ENCODE measurements around the gene SOWAHD. TPM values are rescaled to one million over a fixed set of nuclear protein-coding genes. Genes with fewer than 3 reads are reported as not detected.
"Not testable (repeated sequence)": the region's sequence is repeated elsewhere in the genome, so short reads cannot be mapped to it uniquely, and the experiment has no call there.

The SOWAHD gene
- total and polyA plus RNA-seq, 2 experiments from 2014 or later, result 0.22 TPM; not detected in 1

DNA sequence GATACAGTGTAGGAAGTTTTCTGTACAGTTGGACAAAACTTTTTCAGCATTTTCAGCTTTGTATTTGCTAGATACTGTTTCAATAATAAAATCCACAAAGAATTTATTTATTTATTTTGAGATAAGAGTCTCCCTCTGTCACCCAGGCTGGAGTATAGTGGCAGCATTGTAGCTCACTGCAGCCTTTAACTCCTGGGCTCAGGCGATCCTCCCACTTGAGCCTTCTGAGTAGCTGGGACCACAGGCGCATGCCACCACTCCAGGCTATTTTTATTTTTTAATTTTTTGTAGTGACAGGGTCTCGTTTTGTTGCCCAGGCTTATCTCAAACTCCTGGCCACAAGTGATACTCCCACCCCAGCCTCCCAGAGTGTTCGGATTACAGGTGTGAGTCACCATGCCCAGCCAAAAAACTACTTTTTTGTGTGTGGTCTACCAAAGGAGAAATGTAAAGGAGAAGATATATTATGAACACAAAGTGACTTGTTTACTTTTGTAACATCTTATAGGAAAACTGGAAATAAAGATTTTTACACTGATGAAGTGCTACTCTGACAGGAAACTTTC lies 13.0 kb upstream of the SOWAHD start:
- TF ChIP-seq EZH2phosphoT487 (IDR thresholded peaks at IDR 0.05; ENCODE audit: insufficient read depth, low read depth) (no peak), EZH2 (IDR thresholded peaks at IDR 0.05; ENCODE audit: insufficient read depth, poor library complexity, severe bottlenecking) (no peak)
- 69 to 76% methylated on average over 4 of the region's 4 CpGs for WGBS, 2 experiments (ENCODE audit: low coverage in 1 of 2, low lambda C conversion rate in 2 of 2, missing lambda C conversion rate in 2 of 2)
- H3K9me2 ChIP-seq (ENCODE audit: insufficient read depth), result no peaks in the 10 kb centered on the region
- H3F3A ChIP-seq (ENCODE audit: insufficient read depth), result no peaks in the 10 kb centered on the region
- no peak overlapping the region for H2AFZ ChIP-seq
- DNase-seq, result no peak
- no peak overlapping the region for H3K4me2 ChIP-seq (ENCODE audit: unreplicated experiment)
- H3K27ac ChIP-seq, result no peak overlapping the region
- in situ Hi-C loops (cut with MboI), result loop anchor here (25.0 kb wide), 1 partner anchor 233 kb away; no protein-coding TSS in a partner anchor
- no peak overlapping the region for H3K9ac ChIP-seq
- H3K4me1 ChIP-seq (ENCODE audit: insufficient read depth), result no peaks in the 10 kb centered on the region
- H3K36me3 ChIP-seq (ENCODE audit: low read depth), result no peaks in the 10 kb centered on the region
- H3K79me2 ChIP-seq (ENCODE audit: insufficient read depth), result no peaks in the 10 kb centered on the region
- no peaks in the 10 kb centered on the region for H3K27me3 ChIP-seq (replicated peaks; ENCODE audit: insufficient read depth)
- H4K20me1 ChIP-seq (ENCODE audit: insufficient read depth), result no peaks in the 10 kb centered on the region
- no peaks in the 10 kb centered on the region for H3K9me3 ChIP-seq (ENCODE audit: low read depth)
- no peak overlapping the region for H3K4me3 ChIP-seq

DNA sequence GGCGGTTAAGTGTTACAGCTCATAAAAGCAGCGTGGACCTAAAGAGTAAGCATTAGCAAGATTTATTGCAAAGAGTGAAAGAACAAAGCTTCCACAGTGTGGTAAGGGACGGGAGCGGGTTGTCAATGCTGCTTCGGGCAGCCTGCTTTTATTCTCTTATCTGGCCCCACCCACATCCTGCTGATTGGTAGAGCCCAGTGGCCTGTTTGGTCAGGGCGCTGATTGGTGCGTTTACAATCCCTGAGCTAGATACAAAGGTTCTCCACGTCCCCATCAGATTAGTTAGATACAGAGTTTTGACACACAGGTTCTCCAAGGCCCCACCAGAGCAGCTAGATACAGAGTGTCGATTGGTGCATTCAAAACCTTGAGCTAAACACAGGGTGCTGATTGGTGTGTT lies 8.3 kb upstream of the SOWAHD start:
- H3K4me3 ChIP-seq; H2AFZ ChIP-seq; H3K4me1 ChIP-seq (ENCODE audit: insufficient read depth); H3K79me2 ChIP-seq (ENCODE audit: insufficient read depth); H3K27ac ChIP-seq; H3K36me3 ChIP-seq (ENCODE audit: low read depth); H3K9me2 ChIP-seq (ENCODE audit: insufficient read depth); H3F3A ChIP-seq (ENCODE audit: insufficient read depth); H3K4me2 ChIP-seq (ENCODE audit: unreplicated experiment); H3K9me3 ChIP-seq (ENCODE audit: low read depth); DNase-seq; H4K20me1 ChIP-seq (ENCODE audit: insufficient read depth); H3K27me3 ChIP-seq (replicated peaks; ENCODE audit: insufficient read depth); in situ Hi-C loops (cut with MboI); H3K9ac ChIP-seq: not testable (repeated sequence)
- WGBS, 2 experiments (ENCODE audit: low coverage in 1 of 2, low lambda C conversion rate in 2 of 2, missing lambda C conversion rate in 2 of 2), result 56 to 61% methylated on average over 9 of the region's 9 CpGs

DNA sequence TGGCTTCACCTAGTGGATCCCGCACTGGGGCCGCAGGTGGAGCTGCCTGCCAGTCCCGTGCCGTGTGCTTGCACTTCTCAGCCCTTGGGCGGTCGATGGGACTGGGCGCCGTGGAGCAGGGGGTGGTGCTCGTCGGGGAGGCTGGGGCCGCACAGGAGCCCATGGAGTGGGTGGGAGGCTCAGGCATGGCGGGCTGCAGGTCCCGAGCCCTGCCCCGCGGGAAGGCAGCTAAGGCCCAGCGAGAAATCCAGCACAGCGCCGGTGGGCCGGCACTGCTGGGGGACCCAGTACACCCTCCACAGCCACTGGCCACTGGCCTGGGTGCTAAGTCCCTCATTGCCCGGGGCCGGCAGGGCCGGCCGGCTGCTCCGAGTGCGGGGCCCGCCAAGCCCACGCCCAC lies 7.6 kb upstream of the SOWAHD start:
- H3K27ac ChIP-seq; H3F3A ChIP-seq (ENCODE audit: insufficient read depth); H3K9me3 ChIP-seq (ENCODE audit: low read depth); H3K79me2 ChIP-seq (ENCODE audit: insufficient read depth); H3K9me2 ChIP-seq (ENCODE audit: insufficient read depth); H3K9ac ChIP-seq; H3K4me1 ChIP-seq (ENCODE audit: insufficient read depth); H3K4me3 ChIP-seq; DNase-seq; H3K4me2 ChIP-seq (ENCODE audit: unreplicated experiment); H4K20me1 ChIP-seq (ENCODE audit: insufficient read depth); H3K27me3 ChIP-seq (replicated peaks; ENCODE audit: insufficient read depth); H2AFZ ChIP-seq; in situ Hi-C loops (cut with MboI); H3K36me3 ChIP-seq (ENCODE audit: low read depth): not testable (repeated sequence)
- whole genome bisulfite sequencing, 2 experiments (ENCODE audit: low coverage in 1 of 2, low lambda C conversion rate in 2 of 2, missing lambda C conversion rate in 2 of 2), result 93 to 100% methylated on average over 3 to 8 of the region's 27 CpGs

DNA sequence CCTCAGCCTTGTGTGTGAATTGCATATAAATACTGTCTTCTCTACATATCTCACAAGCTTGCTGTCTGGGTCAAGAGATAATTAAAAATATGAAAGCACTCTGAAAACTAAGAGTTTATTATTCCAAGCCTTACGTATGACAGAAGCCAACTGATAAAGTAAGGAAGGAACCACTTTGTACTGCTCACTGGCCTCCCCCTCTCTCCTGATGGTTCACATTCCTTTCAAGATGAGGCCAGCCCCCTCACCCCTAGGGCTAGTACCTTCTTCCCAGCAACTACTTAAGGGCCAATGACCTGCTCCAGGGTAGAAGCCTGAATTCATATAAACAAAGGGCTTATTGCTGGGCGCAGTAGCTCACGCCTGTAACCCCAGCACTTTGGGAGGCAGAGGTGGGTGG lies 5.4 kb upstream of the SOWAHD start:
- Histone ChIP-seq H3K79me2 (ENCODE audit: insufficient read depth) (no peaks in the 10 kb centered on the region), H3K27me3 (replicated peaks; ENCODE audit: insufficient read depth) (no peaks in the 10 kb centered on the region), H2AFZ (no peak overlapping the region), H3K36me3 (ENCODE audit: low read depth) (no peaks in the 10 kb centered on the region), H3K4me2 (ENCODE audit: unreplicated experiment) (no peak overlapping the region), H3F3A (ENCODE audit: insufficient read depth) (no peaks in the 10 kb centered on the region), H3K4me1 (ENCODE audit: insufficient read depth) (no peaks in the 10 kb centered on the region), H3K4me3 (no peak overlapping the region), H4K20me1 (ENCODE audit: insufficient read depth) (no peaks in the 10 kb centered on the region), H3K9ac (no peak overlapping the region), H3K27ac (no peak overlapping the region), H3K9me2 (ENCODE audit: insufficient read depth) (no peaks in the 10 kb centered on the region), H3K9me3 (ENCODE audit: low read depth) (no peaks in the 10 kb centered on the region)
- no peak for DNase-seq
- WGBS, 2 experiments (ENCODE audit: low coverage in 1 of 2, low lambda C conversion rate in 2 of 2, missing lambda C conversion rate in 2 of 2), result 98% methylated on average over 3 of the region's 3 CpGs
- TF ChIP-seq EZH2 (IDR thresholded peaks at IDR 0.05; ENCODE audit: insufficient read depth, poor library complexity, severe bottlenecking) (no peak), EZH2phosphoT487 (IDR thresholded peaks at IDR 0.05; ENCODE audit: insufficient read depth, low read depth) (no peak)
- in situ Hi-C loops (cut with MboI), result no loop called here

DNA sequence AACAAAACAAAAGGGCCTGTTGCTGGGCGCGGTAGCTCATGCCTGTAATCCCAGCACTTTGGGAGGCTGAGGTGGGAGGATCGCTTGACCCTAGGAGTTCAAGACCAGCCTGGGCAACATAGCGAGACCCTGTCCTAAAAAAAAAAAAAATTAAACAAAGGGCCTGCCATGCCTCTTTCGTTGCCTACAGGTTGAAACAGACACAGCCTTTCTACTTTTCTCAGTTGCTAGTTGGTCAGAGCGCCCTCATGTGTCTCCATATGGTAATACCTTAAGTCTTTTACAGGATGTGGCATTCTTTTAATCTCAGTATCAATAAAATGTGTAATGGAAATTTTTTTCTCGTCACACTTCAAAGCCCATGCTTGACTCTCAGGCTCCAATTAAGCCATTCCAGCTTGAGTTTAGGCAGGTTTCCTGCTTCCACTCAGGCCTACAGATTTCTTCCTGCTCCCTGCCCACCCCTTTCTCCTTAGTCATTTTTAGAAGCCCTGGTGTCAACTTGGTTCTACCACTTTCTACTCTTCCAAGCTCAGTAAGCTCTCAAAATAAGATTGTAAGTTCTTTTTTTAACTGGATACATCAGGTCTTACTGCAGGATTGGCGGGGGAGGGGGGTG lies 4.6 kb upstream of the SOWAHD start:
- H3K9me3 ChIP-seq (ENCODE audit: low read depth), result no peaks in the 10 kb centered on the region
- no peaks in the 10 kb centered on the region for H3K36me3 ChIP-seq (ENCODE audit: low read depth)
- H3K9ac ChIP-seq, result no peak overlapping the region
- TF ChIP-seq EZH2phosphoT487 (IDR thresholded peaks at IDR 0.05; ENCODE audit: insufficient read depth, low read depth), result no peak
- no peak for TF ChIP-seq EZH2 (IDR thresholded peaks at IDR 0.05; ENCODE audit: insufficient read depth, poor library complexity, severe bottlenecking)
- H3K27ac ChIP-seq, result no peak overlapping the region
- WGBS, 2 experiments (ENCODE audit: low coverage in 1 of 2, low lambda C conversion rate in 2 of 2, missing lambda C conversion rate in 2 of 2), result 50 to 53% methylated on average over 5 to 8 of the region's 8 CpGs
- H3K9me2 ChIP-seq (ENCODE audit: insufficient read depth), result no peaks in the 10 kb centered on the region
- no peaks in the 10 kb centered on the region for H4K20me1 ChIP-seq (ENCODE audit: insufficient read depth)
- no peaks in the 10 kb centered on the region for H3F3A ChIP-seq (ENCODE audit: insufficient read depth)
- no peak overlapping the region for H3K4me2 ChIP-seq (ENCODE audit: unreplicated experiment)
- no peaks in the 10 kb centered on the region for H3K79me2 ChIP-seq (ENCODE audit: insufficient read depth)
- peak; percentile 59 for DNase-seq
- H3K4me3 ChIP-seq, result no peak overlapping the region
- no peaks in the 10 kb centered on the region for H3K4me1 ChIP-seq (ENCODE audit: insufficient read depth)
- H2AFZ ChIP-seq, result no peak overlapping the region
- no peaks in the 10 kb centered on the region for H3K27me3 ChIP-seq (replicated peaks; ENCODE audit: insufficient read depth)
- in situ Hi-C loops (cut with MboI), result no loop called here

All from GM23248 (cell line).